ENCODE measurements around the gene SAMD1. TPM values are rescaled to one million over a fixed set of nuclear protein-coding genes. Genes with fewer than 3 reads are reported as not detected.

The SAMD1 gene
- polyA plus RNA-seq, 3 donors: 20.0 to 28.6 (median 24.4) TPM

DNA sequence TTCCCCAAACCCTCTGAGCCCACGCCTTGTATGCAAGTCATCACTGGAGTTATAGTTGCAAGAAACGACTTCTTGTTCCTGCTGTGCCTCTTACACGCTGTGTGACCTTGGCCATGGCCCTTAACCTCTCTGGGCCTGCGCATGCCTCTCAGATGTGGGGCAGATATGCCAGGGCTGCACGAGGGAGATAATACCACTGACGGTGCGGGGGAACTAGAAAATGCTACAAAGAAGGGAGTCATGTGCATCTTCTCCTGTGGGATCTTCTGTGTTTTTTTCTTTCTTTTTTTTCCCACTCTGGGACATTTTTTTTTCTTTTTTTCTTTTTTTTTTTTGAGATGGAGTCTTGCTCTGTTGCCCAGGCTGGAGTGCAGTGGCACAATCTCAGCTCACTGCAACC is 4.3 kb upstream of the SAMD1 start:
- WGBS, 3 donors: 60 to 90% (median 86%) methylated on average over 7 of the region's 7 CpGs

DNA sequence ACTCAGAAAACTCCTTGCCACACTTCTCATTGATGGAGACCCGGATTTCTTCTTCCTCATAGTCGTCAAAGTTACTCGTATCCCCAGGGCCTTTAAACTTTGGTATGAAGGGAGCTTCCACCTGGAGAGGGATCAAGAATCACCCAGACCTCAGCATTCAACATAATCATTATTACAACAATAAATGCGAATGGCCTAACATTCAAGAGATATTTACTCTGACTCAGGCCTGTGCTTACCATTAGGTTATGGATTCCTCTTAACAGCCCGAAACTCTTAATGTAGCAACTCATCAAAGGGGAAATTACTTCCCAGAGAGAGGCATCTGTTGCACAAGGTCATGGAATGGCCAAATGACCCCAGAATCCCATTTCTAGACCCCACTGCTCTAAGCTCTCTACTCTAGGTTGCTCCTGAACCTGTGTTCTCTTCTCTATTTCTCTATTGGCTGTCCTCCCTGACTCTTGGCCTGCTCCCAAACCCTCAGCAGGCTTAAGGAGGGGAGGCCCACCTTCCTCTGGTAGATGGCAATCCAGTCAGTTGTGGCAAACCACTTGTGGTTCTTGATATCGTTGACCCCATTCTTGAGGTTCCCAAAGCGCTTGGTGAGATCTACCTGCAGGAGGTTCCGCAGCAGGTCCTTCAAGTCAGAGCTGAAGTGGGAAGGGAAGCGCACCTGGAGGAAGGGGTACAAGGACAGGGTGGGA is 2.7 kb upstream of the SAMD1 start:
- H3K27ac ChIP-seq (ENCODE audit: low read depth, low read length): no peak overlapping the region
- WGBS, 3 donors: 93 to 95% (median 95%) methylated on average over 9 of the region's 9 CpGs

More for the DNA sequence above, 4.3 kb upstream of the SAMD1 start:
- no peak overlapping the region for H3K27ac ChIP-seq (ENCODE audit: low read depth, low read length)

DNA sequence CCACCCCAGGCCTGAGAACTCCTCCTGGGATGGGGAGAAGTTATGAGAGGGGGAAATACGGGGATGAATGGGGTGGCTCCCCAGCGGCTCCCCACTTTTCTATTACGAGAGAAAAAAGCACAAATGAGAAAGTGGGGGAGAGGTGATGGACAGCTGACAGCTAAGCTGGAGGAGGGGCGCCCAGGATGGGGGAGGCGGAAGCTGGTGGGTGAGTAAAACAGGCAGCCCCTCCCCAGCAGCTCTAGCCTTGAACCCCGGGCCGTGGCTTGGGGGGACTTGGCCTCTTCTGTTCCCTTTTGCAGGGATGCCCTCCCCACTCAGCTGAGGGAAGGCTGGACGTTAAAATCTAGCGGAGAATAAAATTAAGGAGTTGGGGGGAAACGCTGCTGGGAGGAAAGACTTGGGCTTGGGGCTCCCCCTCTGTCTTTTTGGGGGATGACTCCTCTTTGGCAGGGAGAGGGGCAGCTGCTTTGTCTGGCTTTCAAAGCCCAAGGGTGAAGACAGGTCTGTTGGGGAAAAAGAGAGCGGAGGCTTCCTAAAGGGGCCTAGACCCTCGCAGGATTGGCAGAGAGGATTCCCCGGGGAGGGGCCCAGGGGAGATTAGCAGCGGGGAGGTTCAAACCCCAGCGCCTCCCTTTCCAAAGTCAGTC is 1.4 kb upstream of the SAMD1 start:
- WGBS, 3 donors: 12 to 19% (median 13%) methylated on average over 15 of the region's 15 CpGs
- H3K27ac ChIP-seq (ENCODE audit: low read depth, low read length): no peak overlapping the region

DNA sequence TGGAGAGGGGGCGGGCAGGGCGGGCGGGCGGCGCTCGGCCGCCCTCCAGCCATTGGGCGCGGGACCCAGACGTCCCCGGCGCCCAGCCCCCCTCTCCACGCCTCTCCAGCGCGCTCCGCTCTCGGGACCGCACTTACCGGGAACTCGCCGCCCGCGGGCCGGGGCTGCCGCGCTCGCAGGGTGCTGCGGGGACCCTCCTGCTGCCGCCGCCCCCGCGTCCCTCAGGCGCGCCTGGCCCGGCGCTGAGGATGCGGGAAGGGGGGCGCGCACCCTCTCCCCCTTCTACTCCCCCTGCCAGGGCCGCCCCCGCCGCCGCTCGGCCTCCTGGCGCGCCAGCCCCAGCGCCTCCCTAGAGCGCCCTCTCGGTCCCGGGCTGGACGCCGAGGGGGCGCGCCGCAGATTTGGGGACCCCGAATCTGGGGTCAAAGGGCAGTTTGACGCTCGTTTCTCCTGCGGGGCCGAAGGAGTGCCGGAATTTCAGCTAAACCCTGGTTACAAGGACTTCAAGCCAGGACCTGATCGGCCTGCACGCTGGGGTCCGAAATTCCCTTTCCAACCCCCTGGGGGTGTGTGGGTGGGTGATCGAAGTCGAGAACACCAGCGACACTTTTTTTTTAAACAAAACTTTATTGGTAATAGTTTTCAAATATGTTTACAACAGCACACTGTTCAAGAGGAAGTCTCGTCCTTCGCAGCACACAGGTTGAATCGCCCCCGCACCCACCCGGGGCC is 696 bp upstream of the SAMD1 start:
- 0% methylated on average over 23 to 68 of the region's 72 CpGs for WGBS, 3 donors
- H3K27ac ChIP-seq (ENCODE audit: low read depth, low read length): no peak overlapping the region

DNA sequence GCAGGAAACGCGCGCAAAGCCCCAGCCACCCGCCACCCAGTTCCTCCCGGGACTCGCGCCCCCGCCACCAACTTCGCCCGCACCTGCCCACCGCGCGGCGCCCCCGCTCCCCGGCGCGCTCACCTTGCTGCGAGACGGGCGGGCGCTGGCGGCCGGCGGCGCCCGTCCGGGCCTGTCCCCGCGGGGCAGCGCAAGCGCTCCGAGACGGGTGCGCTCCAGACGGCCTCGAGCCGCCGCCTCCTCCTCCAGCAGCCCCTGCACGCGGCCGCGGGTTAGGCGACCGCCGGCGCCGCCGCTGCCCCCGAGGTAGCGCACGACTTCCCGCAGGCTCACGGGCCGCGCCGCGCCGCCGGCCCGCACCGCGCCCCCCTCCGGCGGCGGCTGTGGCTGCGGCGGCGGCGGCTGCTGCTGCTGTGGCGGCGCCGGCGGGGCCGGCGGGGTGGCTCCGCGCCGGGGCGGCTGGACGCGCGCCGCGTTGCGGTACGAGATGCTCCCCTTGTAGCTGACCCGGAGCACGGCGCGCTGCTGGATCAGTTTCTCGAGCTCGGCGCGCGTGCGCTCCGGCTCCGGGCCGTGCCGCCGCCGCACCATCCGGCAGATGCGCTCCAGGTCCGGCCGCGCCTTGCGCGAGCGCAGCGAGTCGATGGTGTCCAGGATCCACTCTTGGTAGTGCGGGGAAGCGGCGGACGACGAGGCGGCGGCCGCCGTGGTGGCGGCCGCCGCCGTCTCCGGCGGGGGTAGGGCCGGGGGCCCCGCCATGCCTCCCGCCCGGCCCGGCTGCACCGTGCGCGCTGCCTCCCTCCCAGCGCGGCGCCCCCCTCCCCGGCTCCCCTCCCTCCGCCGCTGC is 666 bp downstream of the SAMD1 start:
- H3K27ac ChIP-seq (ENCODE audit: low read depth, low read length): no peak overlapping the region

DNA sequence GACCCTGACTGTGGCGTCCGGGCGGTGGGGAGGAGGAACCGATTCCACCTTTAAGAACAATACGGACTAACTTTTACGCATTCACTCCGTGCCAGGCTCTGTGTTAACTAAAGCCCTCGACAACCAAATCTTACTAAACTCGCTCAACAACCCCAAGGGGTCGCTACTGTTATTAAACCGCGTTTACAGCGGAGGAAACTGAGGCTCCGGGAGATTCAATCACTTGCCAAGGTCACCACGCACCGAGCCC is 1.2 kb downstream of the SAMD1 start:
- 11 to 22% (median 20%) methylated on average over 16 of the region's 16 CpGs for WGBS, 3 donors
- no peak overlapping the region for H3K27ac ChIP-seq (ENCODE audit: low read depth, low read length)

More for the DNA sequence above, 666 bp downstream of the SAMD1 start:
- 0 to 1% (median 1%) methylated on average over 84 to 132 of the region's 142 CpGs for WGBS, 3 donors

DNA sequence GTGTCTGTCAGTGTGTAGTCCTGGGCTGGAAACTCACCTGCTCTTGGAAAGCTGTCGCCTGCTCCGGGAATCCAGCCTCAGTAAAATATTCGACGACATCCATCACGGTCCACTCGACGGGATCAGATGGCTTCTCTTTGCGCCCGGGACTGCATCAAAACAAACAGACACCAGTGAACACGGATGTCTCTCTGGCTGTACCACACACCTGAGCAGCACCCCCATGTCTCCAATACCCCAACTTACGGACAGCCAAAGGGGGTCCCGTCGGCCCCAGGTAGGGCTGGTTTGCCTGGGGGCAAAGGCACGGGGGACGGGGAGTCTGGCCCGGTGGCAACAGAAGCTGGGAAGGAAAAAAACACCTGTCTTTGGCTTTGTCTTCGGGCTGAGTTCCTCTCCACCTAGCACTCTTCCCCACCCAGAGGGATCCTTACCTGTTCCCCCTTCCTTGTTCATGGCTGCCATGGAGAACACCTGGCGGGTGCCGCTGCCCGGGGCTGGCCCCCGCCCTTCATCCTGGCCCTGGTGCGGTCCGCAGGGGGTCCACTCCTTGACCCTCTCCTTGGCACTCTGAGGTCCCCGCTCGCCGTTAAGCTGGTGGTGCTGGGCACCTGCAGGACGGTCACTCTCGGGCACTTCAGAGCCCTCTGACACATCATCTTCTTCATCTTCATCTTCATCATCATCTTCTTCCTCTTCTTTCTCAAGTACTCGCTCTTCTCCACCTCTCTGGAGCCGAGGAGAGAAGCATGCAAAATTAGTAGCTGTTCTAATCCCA is 1.7 kb downstream of the SAMD1 start:
- WGBS, 3 donors: 88 to 90% (median 90%) methylated on average over 27 to 30 of the region's 30 CpGs
- H3K27ac ChIP-seq (ENCODE audit: low read depth, low read length): no peak overlapping the region

DNA sequence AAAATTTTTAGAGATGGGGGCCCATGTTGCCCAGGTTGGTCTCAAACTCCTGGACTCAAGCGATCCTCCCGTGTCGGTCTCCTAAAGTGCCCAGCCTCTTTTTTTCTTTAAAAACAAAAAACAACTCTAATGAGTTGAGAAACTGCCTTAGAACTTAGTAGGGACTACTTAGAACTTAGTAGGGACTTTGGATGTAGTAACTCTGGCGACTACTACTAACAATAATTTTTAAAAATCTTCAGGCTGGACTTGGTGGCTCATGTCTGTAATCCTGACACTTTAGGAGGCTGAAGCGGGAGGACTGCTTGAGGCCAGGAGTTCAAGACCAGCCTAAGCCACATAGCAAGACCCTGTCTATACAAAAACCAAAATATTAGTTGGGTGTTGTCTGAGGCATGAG is 4.5 kb downstream of the SAMD1 start:
- WGBS, 3 donors: 90 to 93% (median 93%) methylated on average over 5 of the region's 5 CpGs
- no peak overlapping the region for H3K27ac ChIP-seq (ENCODE audit: low read depth, low read length)

DNA sequence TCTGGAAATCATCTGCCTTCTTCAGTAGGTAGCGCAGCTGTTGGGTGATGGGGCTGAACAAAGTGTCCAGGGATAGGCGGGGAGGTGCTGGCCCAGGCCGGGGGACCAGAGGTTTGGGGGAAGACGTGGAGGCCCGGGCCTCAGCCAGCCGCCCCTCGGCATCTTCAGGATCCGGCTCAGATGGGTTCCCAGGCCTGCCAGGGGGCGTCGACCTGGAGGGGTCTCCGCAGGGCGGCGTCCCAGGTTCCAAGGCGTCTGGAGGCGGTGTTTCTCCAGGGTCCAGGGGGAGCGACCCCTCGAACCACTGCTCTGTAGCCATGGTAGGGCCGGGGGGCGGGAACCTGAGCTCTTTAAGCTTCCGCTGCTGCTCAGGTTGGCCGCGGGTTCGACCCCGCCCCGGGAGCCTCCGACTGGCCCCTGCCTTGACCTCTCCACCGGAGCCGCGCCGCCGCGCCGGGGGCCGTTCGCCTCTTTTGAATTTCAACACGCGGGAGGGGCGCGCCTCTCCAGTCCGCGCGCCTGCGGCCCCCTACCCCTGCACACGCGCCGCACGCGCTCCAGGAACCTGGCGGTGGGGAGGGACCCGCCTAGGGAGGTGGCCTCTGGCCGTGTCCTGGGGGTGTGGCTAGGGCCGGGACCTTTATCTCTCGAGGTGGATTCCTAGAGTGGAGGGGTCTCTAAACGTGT is 5.1 kb downstream of the SAMD1 start, which contains the start of gene C19orf67:
Gene C19orf67, minus strand, starts transcription at position 475 of the 687 bp plus-strand sequence. Its CDS starts 156 bp downstream, at position 319.
- H3K27ac ChIP-seq (ENCODE audit: low read depth, low read length): no peak within 1 kb of the TSS
- WGBS, 3 donors: 51 to 77% (median 76%) methylated on average over 47 to 54 of the region's 54 CpGs

DNA sequence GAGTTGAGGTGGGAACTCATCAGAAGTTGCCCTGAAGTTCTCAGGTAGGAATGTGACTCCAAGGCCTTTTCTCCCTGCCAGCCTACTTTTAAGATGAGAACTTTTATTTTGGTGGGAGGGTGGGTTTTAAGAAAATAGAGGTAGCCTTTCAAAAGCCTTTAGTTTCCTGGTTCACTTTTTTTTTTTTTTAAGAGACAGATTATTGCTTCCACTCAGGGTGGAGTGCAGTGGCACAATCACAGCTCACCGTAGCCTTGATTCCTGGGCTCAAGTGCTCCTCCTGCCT is 7.9 kb downstream of the SAMD1 start:
- no peak overlapping the region for H3K27ac ChIP-seq (ENCODE audit: low read depth, low read length)
- 50 to 76% (median 67%) methylated on average over 1 of the region's 1 CpG for WGBS, 3 donors

DNA sequence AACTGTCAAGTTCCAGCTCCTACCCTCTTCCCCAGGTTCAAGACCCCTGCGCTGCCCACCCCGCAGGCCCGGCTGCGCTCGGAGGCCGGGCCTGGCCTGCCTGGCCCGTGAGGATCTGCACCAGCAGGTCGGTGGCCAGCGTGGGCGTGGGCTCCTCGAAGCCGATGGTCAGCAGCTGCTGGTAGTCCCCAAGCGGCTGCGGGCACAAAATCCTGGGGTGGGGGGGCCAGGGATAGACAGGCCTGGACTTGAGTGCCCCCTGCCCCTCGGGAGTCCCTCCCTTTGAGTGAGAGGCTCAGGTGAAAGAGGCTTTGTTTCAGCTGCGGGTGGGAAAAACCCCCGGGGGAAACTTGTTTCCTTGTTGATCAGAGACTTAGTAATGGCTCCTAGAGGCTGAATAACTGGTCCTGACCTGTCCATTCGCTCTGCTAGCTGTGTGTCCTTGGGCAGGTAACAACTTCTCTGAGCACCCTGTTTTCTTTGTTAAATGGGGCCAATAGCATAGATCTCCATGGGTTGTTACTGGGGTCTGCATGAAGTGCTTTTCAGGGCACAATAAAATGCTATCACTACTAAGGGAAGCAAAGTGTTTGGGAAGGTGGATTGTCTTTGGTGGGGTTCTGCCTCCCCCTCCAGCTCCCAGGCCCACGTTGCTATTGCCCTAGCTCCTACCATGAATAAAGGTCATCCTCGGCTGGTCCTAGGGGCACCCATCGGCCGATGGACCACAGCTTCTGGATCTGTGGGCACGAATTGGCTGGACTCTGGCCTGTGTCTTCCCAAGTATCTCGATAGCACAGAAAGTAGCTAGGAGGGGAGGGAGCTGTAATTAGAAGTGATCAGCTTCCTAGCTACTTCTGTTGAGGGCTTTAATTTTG is 8.5 kb downstream of the SAMD1 start:
- WGBS, 3 donors: 8 to 25% (median 22%) methylated on average over 24 of the region's 24 CpGs
- H3K27ac ChIP-seq (ENCODE audit: low read depth, low read length): no peak overlapping the region

DNA sequence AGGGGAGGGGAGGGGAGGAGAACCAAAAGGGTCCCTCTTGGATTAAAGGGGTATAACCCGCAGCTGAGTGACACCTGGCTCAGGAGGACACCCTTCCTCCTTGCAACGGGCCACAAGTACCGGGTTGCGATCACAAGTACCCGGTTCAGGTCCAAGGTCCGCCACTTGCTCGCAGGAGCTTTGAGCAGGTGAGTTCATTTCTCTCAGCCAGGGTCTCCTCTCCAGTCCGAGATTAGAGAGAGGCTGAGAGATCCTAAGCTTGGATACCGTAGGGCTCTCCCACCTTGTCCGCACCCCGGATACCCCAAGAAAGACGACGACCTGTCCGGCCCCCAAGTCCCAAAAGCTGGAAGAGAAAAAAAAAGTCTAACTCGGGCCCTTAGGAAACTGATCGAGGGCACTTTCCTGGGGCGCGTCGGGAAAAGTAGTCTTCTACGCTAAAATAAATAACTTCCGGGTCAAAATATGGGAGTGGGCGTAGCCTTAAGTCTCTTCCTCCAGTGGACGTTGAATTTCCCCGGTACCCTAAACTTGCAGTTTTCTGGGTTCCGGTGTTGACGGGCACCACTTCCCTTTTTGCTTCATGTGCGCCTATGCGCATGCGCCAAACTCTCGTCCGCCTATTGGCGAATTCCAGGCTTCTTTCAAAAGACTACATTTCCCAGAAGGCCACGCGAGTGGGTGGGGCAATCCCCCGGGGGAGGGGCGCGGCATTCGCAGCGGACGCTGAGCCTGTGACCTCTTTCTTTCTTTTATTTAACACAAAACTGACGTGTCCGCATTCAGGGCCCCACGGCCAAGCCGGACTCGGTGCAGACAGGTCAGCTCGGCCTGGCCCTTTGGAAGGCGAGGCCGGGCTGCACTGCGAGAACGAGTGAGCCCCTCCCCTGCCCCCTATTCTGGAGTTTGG is 9.4 kb downstream of the SAMD1 start:
- no peak overlapping the region for H3K27ac ChIP-seq (ENCODE audit: low read depth, low read length)
- WGBS, 3 donors: 0 to 1% (median 1%) methylated on average over 50 of the region's 50 CpGs

DNA sequence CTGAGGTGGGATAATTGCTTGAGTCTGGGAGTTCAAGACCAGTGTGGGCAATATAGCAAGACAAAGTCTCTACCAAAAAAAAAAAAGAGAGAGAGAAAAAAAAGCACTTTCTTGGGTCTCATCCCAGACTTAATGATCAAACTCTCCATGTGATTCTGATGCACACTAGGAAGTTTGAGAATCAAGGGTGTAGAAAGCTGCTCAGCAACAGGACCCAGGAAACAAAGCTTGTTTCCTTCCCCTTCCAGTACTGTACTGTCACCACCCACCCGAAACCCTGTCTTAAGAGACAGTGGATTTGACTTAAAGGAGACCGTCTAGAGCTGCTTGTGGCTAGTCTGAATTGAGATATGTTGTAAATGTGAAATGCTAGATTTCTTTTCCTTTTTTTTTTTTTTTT is 12.1 kb downstream of the SAMD1 start:
- 42 to 87% (median 45%) methylated on average over 2 of the region's 2 CpGs for whole genome bisulfite sequencing, 3 donors
- no peak overlapping the region for H3K27ac ChIP-seq (ENCODE audit: low read depth, low read length)

DNA sequence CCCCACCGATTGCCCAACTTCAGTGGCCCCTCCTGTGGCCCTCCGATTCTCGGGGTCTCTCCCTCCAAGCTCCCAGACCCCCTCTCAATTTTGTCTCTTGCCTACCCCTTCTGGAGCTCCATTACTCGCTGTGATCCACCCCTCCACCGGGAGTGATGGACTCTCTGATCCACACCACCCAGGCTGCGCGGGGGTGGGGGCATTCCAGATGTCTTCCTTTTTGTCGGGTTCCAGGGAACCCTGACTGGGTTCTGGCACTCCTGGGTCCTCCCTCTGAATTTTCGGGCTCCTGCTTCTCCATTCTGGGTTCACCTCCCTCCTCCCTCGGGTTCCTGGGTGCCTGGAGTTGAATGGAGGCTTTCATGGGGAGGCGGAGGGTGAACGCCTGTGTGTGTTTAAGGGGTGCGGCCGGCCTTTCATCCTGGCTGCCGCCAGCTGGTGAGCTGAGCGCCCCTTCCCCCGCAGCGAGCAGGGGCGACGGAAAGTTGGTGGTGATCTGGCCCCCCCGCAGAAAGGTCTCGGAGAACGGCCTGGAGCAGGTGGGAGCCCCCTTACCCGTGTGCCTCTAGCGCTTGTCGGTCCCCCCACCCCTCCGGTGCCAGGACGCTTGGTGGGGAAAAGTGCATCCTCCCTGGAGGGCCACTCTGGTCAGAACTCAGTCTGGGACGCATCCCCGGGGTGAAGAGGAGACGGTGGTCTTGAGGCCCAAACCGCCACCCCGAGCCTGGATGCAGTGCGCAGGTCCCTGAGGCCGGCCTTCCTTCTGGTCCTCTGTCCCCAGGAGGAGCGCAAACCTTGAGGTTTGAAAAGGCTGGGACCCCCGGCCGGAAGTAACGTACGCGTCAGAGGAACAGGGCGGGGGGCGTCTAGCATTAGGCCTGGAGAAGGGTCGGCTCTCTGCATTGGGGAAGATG is 16.4 kb downstream of the SAMD1 start:
- whole genome bisulfite sequencing, 3 donors: 1 to 2% (median 1%) methylated on average over 41 to 44 of the region's 44 CpGs
- H3K27ac ChIP-seq (ENCODE audit: low read depth, low read length): peak overlapping the region; percentile 54
